Breast epithelium (tissue), 3 donors: ENCODE data around the gene ZNF564.

ENCODE experiments used
- POLR2A ChIP-seq: fragments of 450-650 bp; IDR thresholded peaks from one replicate; pipeline ENCODE4 v1.6.1; 2016; ENCODE audit warnings: antibody characterized with exemption, mild to moderate bottlenecking, moderate library complexity
- POLR2AphosphoS5 ChIP-seq, 3 donors: sonication (generic); formaldehyde crosslinking; IDR thresholded peaks; one replicate each; pipeline ENCODE4 v1.6.1; 2017; ENCODE audit warnings: antibody characterized with exemption in 3 of 3
- TF ChIP-seq, protein P1 (sequence below), 3 donors: fragments of 450-650 bp; IDR thresholded peaks; one replicate each; pipeline ENCODE4 v1.5.1; 2016 to 2017; ENCODE audit warnings: antibody characterized with exemption in 3 of 3, mild to moderate bottlenecking in 3 of 3, moderate library complexity in 3 of 3

DNA sequence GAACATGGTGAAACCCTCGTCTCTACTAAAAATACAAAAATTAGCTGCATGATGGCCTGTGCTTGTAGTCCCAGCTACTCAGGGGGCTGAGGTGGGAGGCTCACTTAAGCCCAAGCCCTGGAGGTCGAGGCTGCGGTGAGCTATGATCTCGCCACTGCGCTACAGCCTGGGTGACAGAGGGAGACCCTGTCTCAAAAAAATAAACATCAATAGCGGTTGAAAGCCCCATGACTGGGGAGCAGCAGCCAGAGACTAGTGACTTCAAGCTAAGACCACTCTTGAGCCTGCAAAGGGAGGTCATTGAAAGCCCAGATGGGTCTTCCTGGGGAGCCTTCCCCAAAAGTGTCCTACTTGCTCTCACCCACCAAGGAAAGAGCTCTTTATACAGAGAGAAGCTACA is 54.8 kb downstream of the ZNF564 start:
- TF ChIP-seq, protein P1, sequence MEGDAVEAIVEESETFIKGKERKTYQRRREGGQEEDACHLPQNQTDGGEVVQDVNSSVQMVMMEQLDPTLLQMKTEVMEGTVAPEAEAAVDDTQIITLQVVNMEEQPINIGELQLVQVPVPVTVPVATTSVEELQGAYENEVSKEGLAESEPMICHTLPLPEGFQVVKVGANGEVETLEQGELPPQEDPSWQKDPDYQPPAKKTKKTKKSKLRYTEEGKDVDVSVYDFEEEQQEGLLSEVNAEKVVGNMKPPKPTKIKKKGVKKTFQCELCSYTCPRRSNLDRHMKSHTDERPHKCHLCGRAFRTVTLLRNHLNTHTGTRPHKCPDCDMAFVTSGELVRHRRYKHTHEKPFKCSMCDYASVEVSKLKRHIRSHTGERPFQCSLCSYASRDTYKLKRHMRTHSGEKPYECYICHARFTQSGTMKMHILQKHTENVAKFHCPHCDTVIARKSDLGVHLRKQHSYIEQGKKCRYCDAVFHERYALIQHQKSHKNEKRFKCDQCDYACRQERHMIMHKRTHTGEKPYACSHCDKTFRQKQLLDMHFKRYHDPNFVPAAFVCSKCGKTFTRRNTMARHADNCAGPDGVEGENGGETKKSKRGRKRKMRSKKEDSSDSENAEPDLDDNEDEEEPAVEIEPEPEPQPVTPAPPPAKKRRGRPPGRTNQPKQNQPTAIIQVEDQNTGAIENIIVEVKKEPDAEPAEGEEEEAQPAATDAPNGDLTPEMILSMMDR (IDR thresholded peaks at IDR 0.05): no peak
- TF ChIP-seq POLR2A: no peak
- TF ChIP-seq POLR2AphosphoS5 (IDR thresholded peaks at IDR 0.05): no peak
